GM19455 (cell line): ENCODE data around the gene JARID2.
"Not testable (repeated sequence)": the region's sequence is repeated elsewhere in the genome, so short reads cannot be mapped to it uniquely, and the experiment has no call there.

Experiments
- ATAC-seq: cut with Tn5 transposase; IDR thresholded peaks from one replicate; pipeline ENCODE4 v1.9.1; 2021; ENCODE audit not compliant: unreplicated experiment

Gene JARID2

DNA sequence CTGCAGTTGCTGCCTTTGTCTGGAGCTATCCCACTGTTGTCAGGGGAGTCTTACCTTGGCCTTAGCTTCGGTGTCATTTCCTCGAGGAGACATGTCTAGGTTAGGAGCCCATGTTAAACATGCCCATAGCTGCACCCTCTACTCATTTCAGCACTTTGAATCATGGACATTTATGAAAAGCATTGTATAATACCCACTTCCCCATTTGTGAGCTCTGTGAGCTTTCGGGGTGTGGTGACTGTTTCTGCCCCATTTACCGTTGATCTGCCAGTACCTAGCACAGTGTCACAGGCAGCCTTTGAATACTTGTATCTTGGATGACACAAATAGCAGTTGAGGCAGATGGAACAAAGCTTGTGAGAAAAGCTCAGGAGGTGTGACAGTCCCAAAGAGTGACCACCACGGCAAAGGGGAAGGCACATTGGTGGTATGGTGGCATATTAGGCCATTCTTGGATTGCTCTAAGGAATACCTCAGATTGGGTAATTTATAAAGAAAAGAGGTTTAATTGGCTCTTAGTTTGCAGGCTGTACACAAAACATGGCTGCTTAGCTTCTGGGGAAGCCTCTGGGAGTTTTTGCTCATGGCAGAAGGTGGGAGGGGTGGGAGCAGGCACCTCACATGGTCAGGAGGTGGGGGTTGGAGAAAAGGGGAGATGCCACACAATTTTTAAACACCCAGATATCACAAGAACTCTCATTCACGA lies 42.0 kb downstream of the JARID2 start:
- ATAC-seq, result peak; percentile 98

DNA sequence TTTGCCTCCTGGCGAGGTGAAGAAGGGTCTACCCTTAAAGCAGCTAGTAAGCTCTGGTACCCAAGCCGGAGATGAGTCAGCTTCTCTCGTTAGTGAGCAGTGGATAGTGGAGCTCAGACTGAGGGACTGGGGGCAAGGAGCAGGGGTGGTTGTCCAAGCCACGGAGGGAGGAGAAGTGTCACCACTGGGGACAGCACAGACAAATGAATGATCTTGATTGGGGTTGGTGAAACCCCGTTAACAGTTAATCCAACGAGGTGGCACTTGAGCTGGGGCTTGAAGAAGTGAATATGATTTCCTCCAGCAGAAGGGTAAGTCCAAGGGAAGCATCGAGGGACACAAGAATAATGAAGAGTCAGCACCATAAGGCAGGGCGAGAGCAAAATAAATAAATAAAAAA lies 43.0 kb downstream of the JARID2 start:
- ATAC-seq, result no peak

GRCh38 chr6:15289456-15289855 lies 43.6 kb downstream of the JARID2 start:
- not testable (repeated sequence) for ATAC-seq

GRCh38 chr6:15290067-15290680 lies 44.3 kb downstream of the JARID2 start:
- ATAC-seq, result no peak

DNA sequence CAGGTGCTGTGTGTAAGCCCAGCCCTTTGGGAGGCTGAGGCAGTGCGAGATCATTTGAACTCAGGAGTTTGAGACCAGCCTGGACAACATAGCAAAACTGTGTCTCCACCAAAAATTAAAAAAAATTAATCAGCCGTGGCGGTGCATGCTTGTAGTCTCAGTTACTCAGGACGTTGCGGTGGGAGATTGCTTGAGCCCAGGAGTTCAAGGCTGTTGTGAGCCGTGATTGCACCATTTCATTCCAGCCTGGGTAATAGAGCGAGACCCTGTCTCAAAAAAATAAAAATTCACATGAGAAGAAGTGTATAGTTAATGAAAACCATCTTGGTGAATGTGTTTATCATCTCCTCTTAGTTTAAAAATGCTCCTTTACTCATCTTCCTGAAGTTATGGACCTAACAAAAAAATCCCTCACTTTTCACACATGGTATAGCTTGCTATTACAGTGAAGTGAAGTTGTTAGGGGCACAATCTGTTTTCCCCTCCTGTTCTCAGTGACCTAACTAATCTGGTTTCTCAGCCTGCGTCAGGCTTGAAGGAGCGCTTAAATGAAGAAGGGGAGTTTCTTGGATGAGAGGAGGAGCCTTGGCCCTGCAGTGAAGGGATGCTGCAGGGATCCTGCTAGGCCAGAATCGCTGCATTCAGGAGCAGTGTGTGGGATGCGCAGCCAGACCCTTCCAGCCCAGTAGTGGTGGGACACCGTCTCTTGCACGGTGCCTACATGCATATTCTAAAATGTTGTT lies 45.3 kb downstream of the JARID2 start:
- no peak for ATAC-seq

- ATAC-seq, result no peak
Measured at GRCh38 chr6:15292721-15293302, 46.9 kb downstream of the JARID2 start.

GRCh38 chr6:15293674-15294073 lies 47.8 kb downstream of the JARID2 start:
- no peak for ATAC-seq

DNA sequence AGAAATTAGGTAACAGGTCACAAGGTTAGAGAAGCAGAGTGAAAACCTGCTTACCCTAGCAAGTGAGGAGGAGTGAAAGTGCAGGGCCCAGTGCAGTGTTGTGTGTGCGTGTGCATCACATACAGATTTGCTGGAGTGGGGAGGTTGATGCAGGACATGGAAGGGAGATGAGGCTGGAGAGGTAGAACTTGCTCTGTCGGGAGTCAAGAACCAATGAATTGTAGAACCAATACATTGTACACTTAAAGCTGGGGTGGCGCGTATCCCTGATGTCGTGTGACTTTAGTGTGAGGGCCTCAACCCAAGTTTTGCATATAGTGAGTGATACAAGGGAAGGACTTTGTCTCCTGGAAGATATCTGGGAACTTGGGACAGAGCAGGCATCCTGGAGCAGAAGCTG lies 48.6 kb downstream of the JARID2 start:
- no peak for ATAC-seq

DNA sequence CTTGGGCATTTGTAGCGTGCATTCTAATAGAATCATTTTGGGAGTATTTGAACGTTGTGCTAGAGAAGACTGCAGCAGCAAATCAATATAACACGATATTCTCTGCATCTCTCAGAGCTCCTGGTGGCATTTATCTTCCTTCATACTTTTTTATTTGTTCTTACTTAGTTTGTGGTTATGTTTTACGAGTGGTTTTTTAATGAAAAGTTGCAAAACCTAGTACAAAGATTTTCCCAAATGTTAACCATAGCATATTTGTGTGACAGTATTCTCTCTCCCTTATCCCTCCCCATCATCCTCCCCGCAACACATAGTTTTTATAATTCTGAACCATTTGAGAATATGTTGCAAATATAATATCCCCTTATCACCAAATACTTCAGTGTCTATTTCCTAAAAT lies 50.4 kb downstream of the JARID2 start:
- no peak for ATAC-seq

- ATAC-seq, result peak; percentile 60
Measured at GRCh38 chr6:15296735-15297134, 50.9 kb downstream of the JARID2 start.

- not testable (repeated sequence) for ATAC-seq
Measured at GRCh38 chr6:15297167-15297566, 51.3 kb downstream of the JARID2 start.

- no peak for ATAC-seq
Measured at GRCh38 chr6:15297895-15298590, 52.2 kb downstream of the JARID2 start.

DNA sequence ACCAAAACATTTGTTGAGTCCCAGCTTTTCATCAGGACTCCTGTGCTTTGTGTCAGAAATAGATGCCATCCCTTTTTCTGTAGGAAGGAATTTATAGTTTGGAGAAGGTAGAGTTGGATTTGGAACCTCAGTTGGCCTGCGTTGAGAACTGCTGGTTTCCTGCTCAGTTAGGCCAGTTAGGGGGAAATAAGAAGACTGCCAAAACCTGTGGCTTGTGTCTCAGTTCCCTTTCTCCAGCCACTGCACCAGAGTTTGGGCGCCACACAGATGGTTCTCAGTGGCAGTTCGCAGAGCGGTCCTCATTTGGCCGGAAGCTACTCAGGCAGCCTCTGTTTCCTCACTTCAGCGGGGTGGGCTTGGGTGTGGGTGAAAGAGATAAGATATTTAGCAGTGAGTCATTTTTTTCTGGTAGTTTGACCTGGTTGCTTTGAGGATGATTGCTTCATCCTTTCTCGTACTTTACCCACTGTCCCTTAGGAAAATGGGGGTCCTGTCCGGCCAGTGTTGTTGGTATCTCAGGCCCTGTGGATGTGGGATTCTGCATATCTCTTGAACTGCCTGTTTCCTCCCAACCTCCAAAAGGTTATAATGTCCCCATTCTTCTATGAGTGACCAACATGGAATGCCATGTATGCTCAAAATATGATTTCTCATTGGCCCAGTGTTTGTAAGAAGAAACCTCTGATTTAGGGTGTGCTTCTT lies 53.7 kb downstream of the JARID2 start:
- ATAC-seq, result peak; percentile 80

- no peak for ATAC-seq
Measured at GRCh38 chr6:15301179-15302006, 55.5 kb downstream of the JARID2 start.

GRCh38 chr6:15303162-15303919 lies 57.5 kb downstream of the JARID2 start:
- ATAC-seq, result no peak

- ATAC-seq, result no peak
Measured at GRCh38 chr6:15303920-15304291, 58.0 kb downstream of the JARID2 start.

DNA sequence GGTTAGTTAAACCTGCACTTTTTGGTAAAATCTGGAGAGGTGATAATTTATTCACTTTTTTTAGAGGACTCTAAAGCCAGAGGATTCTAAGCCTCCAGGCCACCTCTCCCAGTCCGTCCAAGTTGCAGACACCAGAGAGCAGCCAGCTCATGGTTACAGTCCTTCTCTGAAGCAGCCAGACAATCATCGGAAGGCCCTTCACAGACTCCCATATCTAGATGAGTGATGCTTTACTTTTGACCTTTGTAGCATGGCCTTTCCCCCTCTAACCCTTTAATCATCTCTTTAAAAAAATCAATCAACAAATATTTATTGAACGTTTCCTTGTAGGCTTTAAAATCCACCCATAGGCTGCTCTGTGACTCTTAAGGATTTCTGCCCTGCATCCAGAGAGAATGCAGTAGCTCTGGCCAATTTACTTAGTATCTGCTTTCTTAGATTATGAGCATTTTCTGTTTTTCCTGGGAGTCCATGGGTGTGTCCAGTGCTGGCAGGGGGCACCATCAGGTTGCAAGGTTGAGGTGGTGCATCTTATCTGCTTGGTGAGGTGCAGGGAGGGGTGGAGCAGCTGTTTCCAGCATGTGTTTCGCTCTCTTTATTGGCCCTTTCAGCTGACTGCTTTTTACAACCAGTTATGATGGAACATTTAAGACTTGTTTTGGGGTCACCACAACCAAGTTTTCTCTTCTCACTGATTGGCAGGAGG lies 58.6 kb downstream of the JARID2 start:
- ATAC-seq, result no peak

DNA sequence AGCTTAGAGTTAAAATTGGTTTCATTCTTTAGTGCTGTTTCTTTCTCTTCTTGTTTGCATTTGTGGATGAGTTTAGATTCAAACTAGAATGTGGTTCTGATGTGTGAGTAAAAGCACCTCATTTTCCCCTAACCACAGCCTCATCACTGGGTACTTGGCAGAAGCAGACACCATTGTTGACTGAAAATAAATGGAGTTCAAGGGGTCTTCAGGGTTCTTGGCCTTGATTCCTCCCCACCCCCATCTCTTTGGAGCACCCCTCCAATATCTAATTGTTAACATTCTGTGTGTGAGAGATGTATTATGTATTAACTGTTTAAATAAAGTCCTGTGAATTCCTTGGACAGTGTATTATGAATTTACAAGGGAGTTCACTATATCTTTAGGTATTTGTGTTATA lies 59.6 kb downstream of the JARID2 start:
- no peak for ATAC-seq
